Stomach (tissue), 9 donors: Measurements from ENCODE around the gene NOTCH4. TPM values are rescaled to one million over a fixed set of nuclear protein-coding genes. Genes with fewer than 3 reads are reported as not detected.

Experiments used
- DNase-seq, 2 donors: peaks; one replicate each; pipeline versions ENCODE4 v3.0.0 to v3.0.0-alpha.2; 2013 to 2019
- H3K27ac ChIP-seq, 5 donors: fragments of 200-600 bp in 4 of 5; sonication (generic) in 4 of 5; one replicate each; pipeline ENCODE4 v1.5.1; 2013 to 2019; ENCODE audit warnings: mild to moderate bottlenecking in 1 of 5, moderate library complexity in 1 of 5
- H3K27me3 ChIP-seq, 3 donors: fragments of 200-600 bp; sonication (generic); one replicate each; pipeline ENCODE4 v1.5.1; 2017 to 2019; ENCODE audit warnings: mixed run types in 1 of 3
- H3K36me3 ChIP-seq, 4 donors: fragments of 200-600 bp; sonication (generic); 1 replicate in 3 of 4; 2 replicates in 1 of 4; pipeline ENCODE4 v1.5.1; 2016 to 2019
- H3K4me1 ChIP-seq, 4 donors: fragments of 200-600 bp; sonication (generic); one replicate each; pipeline ENCODE4 v1.5.1; 2016 to 2019
- H3K4me3 ChIP-seq, 4 donors: fragments of 200-600 bp; sonication (generic) in 3 of 4; one replicate each; pipeline ENCODE4 v1.5.1; 2016 to 2019; ENCODE audit warnings: mild to moderate bottlenecking in 1 of 4
- H3K9me3 ChIP-seq, 4 donors: fragments of 200-600 bp; sonication (generic); one replicate each; pipeline ENCODE4 v1.5.1; 2016 to 2019
- CTCF ChIP-seq, 7 experiments: fragments of 450-650 bp in 4 of 7; fragments of 200-600 bp in 3 of 7; sonication (generic) in 3 of 7; IDR thresholded peaks; one replicate each; pipeline ENCODE4 v1.5.1; 2016 to 2019; ENCODE audit warnings: antibody characterized with exemption in 7 of 7, control low read depth in 2 of 7, mild to moderate bottlenecking in 1 of 7
- EP300 ChIP-seq: sonication (generic); formaldehyde crosslinking; IDR thresholded peaks from one replicate; pipeline ENCODE4 v1.6.1; 2017; ENCODE audit warnings: antibody characterized with exemption
- POLR2A ChIP-seq, 4 donors: fragments of 450-650 bp; IDR thresholded peaks; one replicate each; pipeline ENCODE4 v1.6.1; 2016; ENCODE audit warnings: antibody characterized with exemption in 4 of 4, control low read depth in 2 of 4, mild to moderate bottlenecking in 1 of 4, moderate library complexity in 1 of 4
- POLR2AphosphoS5 ChIP-seq, 3 donors: sonication (generic); formaldehyde crosslinking; IDR thresholded peaks; one replicate each; pipeline ENCODE4 v1.6.1; 2016; ENCODE audit warnings: antibody characterized with exemption in 3 of 3
- WGBS, 5 donors: extraction: QIAGEN DNeasy Blood & Tissue Kit in 3 of 5; methylation state at CpG; one replicate each; pipeline versions ENCODE4 v1.1.5 to v1.1.7; 2013 to 2018; 5-methylcytosine and 5-hydroxymethylcytosine counted together
- intact Hi-C: fragments of 100-400 bp; cut with DNase I; formaldehyde crosslinking; loops from one replicate; pipeline ENCODE4 v1.15.1; 2023; ENCODE audit warnings: low total_unique reads
- polyA plus RNA-seq, 3 donors: library from polyadenylated mRNA; stranded (reverse); fragments of 200-250 nt; gene quantifications; one replicate each; pipeline ENCODE4 v1.2.3, GENCODE V29; 2013
- total RNA-seq, 5 donors: library from RNA; depleted of rRNA; stranded (reverse); fragments of >200 nt; gene quantifications; one replicate each; pipeline versions ENCODE4 v1.1.0 to v1.2.3, GENCODE V29; 2014 to 2016
- donor health status: healthy with polysubstance abuse.
- donor health status: Bipolar disorder and iron deficiency.
- donor health status: healthy.

The NOTCH4 gene
- total and polyA plus RNA-seq, 8 donors = 7.3 to 45.5 (median 13.7) TPM

- peaks cover 0 to 5% (median 4%) of the 10 kb centered on the region in 3 donors for H3K27me3 ChIP-seq
- H3K4me1 ChIP-seq = peaks cover 0 to 1% (median under 1%) of the 10 kb centered on the region in 4 donors
- no peak overlapping the region for H3K27ac ChIP-seq
- H3K4me3 ChIP-seq = no peak overlapping the region
- no peaks in the 10 kb centered on the region for H3K36me3 ChIP-seq
- intact Hi-C loops = no loop called here
- DNase-seq = no peak
- no peak for TF ChIP-seq POLR2AphosphoS5 (IDR thresholded peaks at IDR 0.05)
- H3K9me3 ChIP-seq = no peaks in the 10 kb centered on the region
- WGBS, 5 donors = 46 to 78% (median 59%) methylated on average over 2 of the region's 2 CpGs
Observed at GRCh38 chr6:32239462-32239861, 15.6 kb upstream of the NOTCH4 start.

GRCh38 chr6:32234934-32235333 is 11.1 kb upstream of the NOTCH4 start:
- H3K36me3 ChIP-seq = no peaks in the 10 kb centered on the region
- TF ChIP-seq CTCF (IDR thresholded peaks at IDR 0.05) = no peak
- no peak for TF ChIP-seq EP300
- no peak for TF ChIP-seq POLR2AphosphoS5 (IDR thresholded peaks at IDR 0.05)
- no peak for TF ChIP-seq POLR2A (IDR thresholded peaks at IDR 0.05)
- DNase-seq = no peak
- no peaks in the 10 kb centered on the region for H3K9me3 ChIP-seq
- H3K27me3 ChIP-seq = no peaks in the 10 kb centered on the region
- H3K27ac ChIP-seq = no peak overlapping the region
- no peaks in the 10 kb centered on the region for H3K4me1 ChIP-seq
- intact Hi-C loops = no loop called here
- 44 to 58% (median 53%) methylated on average over 4 of the region's 4 CpGs for WGBS, 5 donors
- H3K4me3 ChIP-seq = no peak overlapping the region

- 85 to 96% (median 93%) methylated on average over 7 of the region's 7 CpGs for WGBS, 5 donors
- intact Hi-C loops = no loop called here
- Histone ChIP-seq H3K27ac (no peak overlapping the region), H3K36me3 (no peaks in the 10 kb centered on the region), H3K4me1 (no peaks in the 10 kb centered on the region), H3K4me3 (no peak overlapping the region), H3K9me3 (no peaks in the 10 kb centered on the region), H3K27me3 (peaks cover 0 to 10% (median 0%) of the 10 kb centered on the region in 3 donors)
- no peak for DNase-seq
- TF ChIP-seq EP300 (no peak), POLR2AphosphoS5 (IDR thresholded peaks at IDR 0.05) (no peak), CTCF (IDR thresholded peaks at IDR 0.05) (no peak), POLR2A (IDR thresholded peaks at IDR 0.05) (no peak)
Observed at GRCh38 chr6:32226434-32226833, 2.6 kb upstream of the NOTCH4 start.

GRCh38 chr6:32224696-32225095 is 829 bp upstream of the NOTCH4 start:
- intact Hi-C loops = no loop called here
- no peak overlapping the region for H3K4me3 ChIP-seq
- H3K4me1 ChIP-seq = no peaks in the 10 kb centered on the region
- DNase-seq = no peak
- WGBS, 5 donors = 63 to 82% (median 78%) methylated on average over 2 of the region's 2 CpGs
- TF ChIP-seq EP300 = no peak
- no peak for TF ChIP-seq POLR2A (IDR thresholded peaks at IDR 0.05)
- TF ChIP-seq POLR2AphosphoS5 (IDR thresholded peaks at IDR 0.05) = no peak
- TF ChIP-seq CTCF (IDR thresholded peaks at IDR 0.05) = no peak
- no peaks in the 10 kb centered on the region for H3K36me3 ChIP-seq
- H3K27ac ChIP-seq = no peak overlapping the region
- H3K27me3 ChIP-seq = peaks cover 0 to 19% (median 0%) of the 10 kb centered on the region in 3 donors
- H3K9me3 ChIP-seq = no peaks in the 10 kb centered on the region

GRCh38 chr6:32222333-32223230 is 1.3 kb downstream of the NOTCH4 start:
- 78 to 86% (median 86%) methylated on average over 7 to 8 of the region's 8 CpGs for WGBS, 5 donors
- Histone ChIP-seq H3K27me3 (peaks cover 0 to 19% (median 0%) of the 10 kb centered on the region in 3 donors), H3K9me3 (no peaks in the 10 kb centered on the region), H3K27ac (peak overlapping the region in 2 of 5 donors; percentile 34 to 51), H3K4me3 (peak overlapping the region in 2 of 4 donors; percentile 1 to 26), H3K4me1 (no peaks in the 10 kb centered on the region), H3K36me3 (no peaks in the 10 kb centered on the region)
- no peak for TF ChIP-seq POLR2A (IDR thresholded peaks at IDR 0.05)
- no peak for TF ChIP-seq EP300
- TF ChIP-seq POLR2AphosphoS5 (IDR thresholded peaks at IDR 0.05) = no peak
- no peak for TF ChIP-seq CTCF (IDR thresholded peaks at IDR 0.05)
- DNase-seq = no peak
- intact Hi-C loops = no loop called here
